GM12878 (cell line): Measurements from ENCODE around the gene DUSP10. TPM values are rescaled to one million over a fixed set of nuclear protein-coding genes. Genes with fewer than 3 reads are reported as not detected.

Source experiments
- BCL11A ChIP-seq: IDR thresholded peaks from 2 replicates; pipeline ENCODE4 v1.6.1; 2011; ENCODE audit warnings: low read depth, low read length
- BCL3 ChIP-seq: IDR thresholded peaks from 2 replicates; pipeline ENCODE4 v1.6.1; 2011; ENCODE audit warnings: borderline replicate concordance, low read depth, mild to moderate bottlenecking, moderate library complexity, low read length; ENCODE audit not compliant: insufficient read depth, poor library complexity, severe bottlenecking
- BHLHE40 ChIP-seq, 2 experiments: fragments of 450-650 bp in 1 of 2; IDR thresholded peaks; 2 replicates each; pipeline ENCODE4 v1.6.1; 2011 to 2017; ENCODE audit warnings: low read depth in 2 of 2, borderline replicate concordance in 1 of 2, improper control_type of control experiment in 1 of 2, low read length in 1 of 2, mild to moderate bottlenecking in 1 of 2
- BMI1 ChIP-seq: fragments of 450-650 bp; IDR thresholded peaks from 2 replicates; pipeline ENCODE4 v1.6.1; 2016; ENCODE audit warnings: mild to moderate bottlenecking, moderate library complexity, borderline replicate concordance
- DPF2 ChIP-seq: fragments of 450-650 bp; IDR thresholded peaks from 2 replicates; pipeline ENCODE4 v1.6.1; 2017; ENCODE audit warnings: mild to moderate bottlenecking
- FOXM1 ChIP-seq: IDR thresholded peaks from 2 replicates; pipeline ENCODE4 v1.6.1; 2012; ENCODE audit warnings: low read depth, mild to moderate bottlenecking, inconsistent platforms, low read length, moderate library complexity
- GATAD2B ChIP-seq: fragments of 450-650 bp; conservative IDR thresholded peaks from 2 replicates; pipeline ENCODE4 v1.6.1; 2017; ENCODE audit warnings: low read depth, mild to moderate bottlenecking, moderate library complexity
- HCFC1 ChIP-seq: fragments of 150-350 bp; IDR thresholded peaks from 2 replicates; pipeline ENCODE4 v1.6.1; 2014; ENCODE audit warnings: low read length
- IRF4 ChIP-seq: IDR thresholded peaks from 2 replicates; pipeline ENCODE4 v1.6.1; 2011; ENCODE audit warnings: low read depth, low read length
- JUNB ChIP-seq: IDR thresholded peaks from 2 replicates; pipeline ENCODE4 v1.6.1; 2016; ENCODE audit warnings: antibody characterized with exemption, mild to moderate bottlenecking
- JUND ChIP-seq: IDR thresholded peaks from 2 replicates; pipeline ENCODE4 v1.6.1; 2012; ENCODE audit warnings: low read depth, mild to moderate bottlenecking, low read length, improper control_type of control experiment, moderate library complexity
- NBN ChIP-seq: fragments of 450-650 bp; IDR thresholded peaks from 2 replicates; pipeline ENCODE4 v1.6.1; 2016
- PAX8 ChIP-seq: fragments of 450-650 bp; IDR thresholded peaks from 2 replicates; pipeline ENCODE4 v1.6.1; 2017; ENCODE audit warnings: mild to moderate bottlenecking, moderate library complexity
- POLR2AphosphoS5 ChIP-seq: IDR thresholded peaks from 2 replicates; pipeline ENCODE4 v1.6.1; 2011; ENCODE audit warnings: mild to moderate bottlenecking, low read length, inconsistent platforms
- RBBP5 ChIP-seq: fragments of 200-600 bp; sonication (generic); conservative IDR thresholded peaks from 2 replicates; pipeline ENCODE4 v1.6.1; 2016
- SIN3A ChIP-seq: IDR thresholded peaks from 2 replicates; pipeline ENCODE4 v1.6.1; 2012; ENCODE audit warnings: low read depth, low read length, improper control_type of control experiment
- SKIL ChIP-seq: fragments of 450-650 bp; IDR thresholded peaks from 2 replicates; pipeline ENCODE4 v1.6.1; 2017; ENCODE audit warnings: mild to moderate bottlenecking, low read depth, inconsistent platforms; ENCODE audit not compliant: poor library complexity, severe bottlenecking
- SRF ChIP-seq, 2 experiments: IDR thresholded peaks; 2 replicates each; pipeline ENCODE4 v1.6.1; 2011; ENCODE audit warnings: low read depth in 2 of 2, low read length in 2 of 2, mild to moderate bottlenecking in 1 of 2, moderate library complexity in 1 of 2
- SUZ12 ChIP-seq: fragments of 200-600 bp; sonication (generic); IDR thresholded peaks from one replicate; pipeline ENCODE4 v1.6.1; 2018; ENCODE audit warnings: antibody characterized with exemption, mild to moderate bottlenecking; ENCODE audit not compliant: unreplicated experiment
- TARDBP ChIP-seq: IDR thresholded peaks from 2 replicates; pipeline ENCODE4 v1.6.1; 2016; ENCODE audit warnings: borderline replicate concordance
- TCF12 ChIP-seq: IDR thresholded peaks from 2 replicates; pipeline ENCODE4 v1.6.1; 2011; ENCODE audit warnings: low read depth, mild to moderate bottlenecking, low read length
- TCF7 ChIP-seq: IDR thresholded peaks from 2 replicates; pipeline ENCODE4 v1.6.1; 2014; ENCODE audit warnings: antibody characterized with exemption, borderline replicate concordance
- YBX1 ChIP-seq: fragments of 450-650 bp; IDR thresholded peaks from 2 replicates; pipeline ENCODE4 v1.6.1; 2016; ENCODE audit warnings: antibody characterized with exemption
- ZBED1 ChIP-seq: IDR thresholded peaks from 2 replicates; pipeline ENCODE4 v1.6.1; 2016; ENCODE audit warnings: borderline replicate concordance
- ZNF217 ChIP-seq: fragments of 450-650 bp; IDR thresholded peaks from 2 replicates; pipeline ENCODE4 v1.6.1; 2017; ENCODE audit warnings: antibody characterized with exemption, mild to moderate bottlenecking
- ZNF274 ChIP-seq: IDR thresholded peaks from one replicate; pipeline ENCODE4 v1.8.0; 2011; ENCODE audit not compliant: insufficient read length, insufficient read depth
- ZSCAN29 ChIP-seq: fragments of 450-650 bp; IDR thresholded peaks from 2 replicates; pipeline ENCODE4 v1.6.1; 2017; ENCODE audit warnings: mild to moderate bottlenecking, moderate library complexity
- polyA plus RNA-seq, 11 experiments: library from polyadenylated mRNA; depleted of rRNA in 4 of 11; unstranded in 6 of 11; stranded (reverse) in 5 of 11; fragments of >200 nt; fragmentation: Nextera tagmentation in 4 of 11; fragmentation: Illumina TruSeq in 1 of 11; extraction: Ambion mirVana in 4 of 11; extraction: Trizol in 1 of 11; gene quantifications; 1 replicate in 1 of 11; 2 replicates in 10 of 11; pipeline versions ENCODE4 v1.2.1 to v1.2.3, GENCODE V29; 2011 to 2016; ENCODE audit warnings: inconsistent platforms in 2 of 11, missing spikeins in 2 of 11, low read depth in 1 of 11
- total RNA-seq, 4 experiments: library from RNA; depleted of rRNA in 3 of 4; stranded (reverse); fragments of >200 nt in 3 of 4; fragmentation: Illumina TruSeq in 1 of 4; extraction: Trizol in 1 of 4; gene quantifications; 2 replicates each; pipeline versions ENCODE4 v1.2.1 to v1.2.3, GENCODE V29; 2013 to 2021
- TF ChIP-seq, protein P1 (sequence below): IDR thresholded peaks from 2 replicates; pipeline ENCODE4 v1.6.1; 2012; ENCODE audit warnings: low read depth, low read length, improper control_type of control experiment
- TF ChIP-seq, protein P2 (sequence below): fragments of 450-650 bp; IDR thresholded peaks from 2 replicates; pipeline ENCODE4 v1.6.1; 2014; ENCODE audit warnings: mild to moderate bottlenecking

Gene DUSP10
- total and polyA plus RNA-seq, 10 of the 15 experiments (the other 5 are each of a cell fraction or from before 2014, with no cell fraction given), result 20.3 to 38.4 (median 27.8) TPM

DNA sequence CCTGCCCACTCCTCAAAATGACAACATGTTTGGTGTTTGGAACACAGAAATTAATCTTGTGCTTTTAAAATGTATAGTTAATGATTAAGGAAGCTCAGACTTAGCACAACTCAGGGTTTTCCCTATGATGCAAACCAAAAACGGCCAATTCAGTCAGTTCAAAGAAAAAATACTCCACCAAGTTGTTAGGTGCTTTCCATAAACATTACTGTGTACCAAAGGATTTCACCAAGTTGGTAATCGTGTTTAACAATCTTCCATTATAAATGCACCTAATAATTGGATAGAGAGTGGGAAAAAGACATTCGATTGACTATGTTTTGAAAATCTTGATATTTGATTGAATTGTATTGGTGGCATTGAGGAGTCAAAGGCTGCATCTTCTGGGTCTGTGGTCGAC is 33.3 kb upstream of the DUSP10 start (continued):
- peak; percentile 55 for TF ChIP-seq SKIL
- no peak; the same call in 1 of the 2 replicates for TF ChIP-seq ZBED1
- TF ChIP-seq YBX1, result no peak
- TF ChIP-seq FOXM1, result peak; percentile 55; the same call in 1 of the 2 replicates
- TF ChIP-seq BCL3, result no peak
- peak; percentile 49; the same call in 1 of the 2 replicates for TF ChIP-seq BMI1
- no peak for TF ChIP-seq IRF4
- 0 out of 2 replicates have a peak, but pooled peaks have one; percentile 45 for TF ChIP-seq NBN
- TF ChIP-seq TARDBP, result no peak
- TF ChIP-seq GATAD2B, result peak; percentile 28; the same call in 1 of the 2 replicates
- TF ChIP-seq BCL11A, result peak; percentile 52; the same call in 1 of the 2 replicates
- no peak for TF ChIP-seq ZNF274
- no peak for TF ChIP-seq TCF12
- no peak for TF ChIP-seq RBBP5
- TF ChIP-seq JUNB, result peak; percentile 75
- TF ChIP-seq PAX8, result no peak
- TF ChIP-seq, protein P1, sequence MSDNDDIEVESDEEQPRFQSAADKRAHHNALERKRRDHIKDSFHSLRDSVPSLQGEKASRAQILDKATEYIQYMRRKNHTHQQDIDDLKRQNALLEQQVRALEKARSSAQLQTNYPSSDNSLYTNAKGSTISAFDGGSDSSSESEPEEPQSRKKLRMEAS, result no peak
- no peak for TF ChIP-seq ZNF217
- TF ChIP-seq HCFC1, result no peak
- no peak for TF ChIP-seq JUND
- TF ChIP-seq POLR2AphosphoS5, result peak; percentile 3; the same call in 1 of the 2 replicates
- peak; percentile 69; the same call in 1 of the 2 replicates for TF ChIP-seq DPF2
- TF ChIP-seq ZSCAN29, result 0 out of 2 replicates have a peak, but pooled peaks have one; percentile 26
- TF ChIP-seq SRF (IDR thresholded peaks at IDR 0.05; ENCODE audit: low read depth in 2 of 2, low read length in 2 of 2), result no peak
- TF ChIP-seq SUZ12, result no peak
- TF ChIP-seq, protein P2, sequence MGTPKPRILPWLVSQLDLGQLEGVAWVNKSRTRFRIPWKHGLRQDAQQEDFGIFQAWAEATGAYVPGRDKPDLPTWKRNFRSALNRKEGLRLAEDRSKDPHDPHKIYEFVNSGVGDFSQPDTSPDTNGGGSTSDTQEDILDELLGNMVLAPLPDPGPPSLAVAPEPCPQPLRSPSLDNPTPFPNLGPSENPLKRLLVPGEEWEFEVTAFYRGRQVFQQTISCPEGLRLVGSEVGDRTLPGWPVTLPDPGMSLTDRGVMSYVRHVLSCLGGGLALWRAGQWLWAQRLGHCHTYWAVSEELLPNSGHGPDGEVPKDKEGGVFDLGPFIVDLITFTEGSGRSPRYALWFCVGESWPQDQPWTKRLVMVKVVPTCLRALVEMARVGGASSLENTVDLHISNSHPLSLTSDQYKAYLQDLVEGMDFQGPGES, result no peak
- 0 out of 4 replicates have a peak, but pooled peaks have one; percentile 38 to 44 for TF ChIP-seq BHLHE40 (IDR thresholded peaks at IDR 0.05; ENCODE audit: borderline replicate concordance in 1 of 2, low read depth in 2 of 2, low read length in 1 of 2)
- peak; percentile 89 for TF ChIP-seq TCF7
- TF ChIP-seq SIN3A, result no peak
